ENCODE results near the gene NEU3.

GRCh38 chr11:75000975-75001354 is 12.2 kb downstream of the NEU3 start:
- TF ChIP-seq POLR2A (IDR thresholded peaks at IDR 0.05) (no peak), CTCF (IDR thresholded peaks at IDR 0.05) (no peak)
